ENCODE data around the gene STARD7. TPM values are rescaled to one million over a fixed set of nuclear protein-coding genes. Genes with fewer than 3 reads are reported as not detected.

The STARD7 gene
- total and polyA plus RNA-seq, 10 of the 15 experiments (the other 5 are each of a cell fraction or from before 2014, with no cell fraction given) = 85.4 to 237 (median 153) TPM

DNA sequence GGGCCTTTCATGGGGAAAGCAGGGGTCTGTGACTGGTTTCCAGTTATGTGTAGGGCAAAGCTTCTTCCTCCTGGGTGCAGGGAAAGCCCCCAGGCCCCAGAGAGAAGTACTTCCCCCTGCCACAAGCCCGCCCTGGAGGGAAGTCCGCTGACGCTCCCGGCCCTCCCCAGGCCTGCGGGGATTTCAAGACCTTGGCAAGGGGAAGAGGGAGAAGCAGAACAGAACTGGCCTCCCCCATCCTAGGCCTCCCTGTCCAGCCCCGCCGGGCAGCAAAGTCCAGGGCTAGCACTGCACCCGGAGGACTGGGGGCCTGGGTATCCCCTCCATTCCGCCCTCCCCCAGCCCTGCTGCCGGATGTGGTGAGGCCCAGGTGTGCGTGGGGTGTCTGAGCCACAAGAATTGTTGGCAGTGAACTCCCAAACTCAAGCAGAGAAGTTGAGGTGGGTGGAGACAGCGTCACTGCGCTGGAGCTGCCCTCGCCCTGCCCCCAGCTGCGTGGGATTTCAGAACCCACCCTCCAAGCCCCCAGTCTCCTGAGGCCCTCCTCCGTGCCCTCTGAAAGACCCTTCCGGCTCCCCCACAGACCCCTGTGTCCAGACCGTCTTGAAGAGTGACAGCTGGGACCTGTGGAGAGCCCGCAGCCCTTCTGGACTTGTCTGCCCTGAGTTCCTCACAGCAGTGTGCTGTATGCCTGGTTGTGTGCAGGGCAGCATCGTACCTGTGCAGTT, 62.3 kb downstream of the STARD7 start (continued):
- TF ChIP-seq ASH2L (IDR thresholded peaks at IDR 0.05; ENCODE audit: borderline replicate concordance, low read depth) = no peak
- no peak for TF ChIP-seq SUPT20H (IDR thresholded peaks at IDR 0.05; ENCODE audit: borderline replicate concordance, control insufficient read depth, low read depth, low read length)
- TF ChIP-seq MTA2 (IDR thresholded peaks at IDR 0.05; ENCODE audit: low read depth) = peak; percentile 86
- no peak for TF ChIP-seq MYB (IDR thresholded peaks at IDR 0.05; ENCODE audit: borderline replicate concordance, low read depth, low read length)
- TF ChIP-seq ESRRA (IDR thresholded peaks at IDR 0.05; ENCODE audit: low read length) = peak; percentile 61; the same call in 1 of the 2 replicates
- peak; percentile 83; the same call in 1 of the 2 replicates for TF ChIP-seq SPI1 (IDR thresholded peaks at IDR 0.05; ENCODE audit: borderline replicate concordance, insufficient read depth, low read depth, low read length)
- TF ChIP-seq BHLHE40 (IDR thresholded peaks at IDR 0.05; ENCODE audit: borderline replicate concordance in 1 of 2, low read depth in 2 of 2, low read length in 1 of 2) = peak; percentile 80 to 90
- no peak for TF ChIP-seq ZNF274 (IDR thresholded peaks at IDR 0.05; ENCODE audit: insufficient read depth, insufficient read length)
- no peak for TF ChIP-seq ZZZ3 (IDR thresholded peaks at IDR 0.05; ENCODE audit: control insufficient read depth, insufficient read length, low read depth)
- TF ChIP-seq, protein P1, sequence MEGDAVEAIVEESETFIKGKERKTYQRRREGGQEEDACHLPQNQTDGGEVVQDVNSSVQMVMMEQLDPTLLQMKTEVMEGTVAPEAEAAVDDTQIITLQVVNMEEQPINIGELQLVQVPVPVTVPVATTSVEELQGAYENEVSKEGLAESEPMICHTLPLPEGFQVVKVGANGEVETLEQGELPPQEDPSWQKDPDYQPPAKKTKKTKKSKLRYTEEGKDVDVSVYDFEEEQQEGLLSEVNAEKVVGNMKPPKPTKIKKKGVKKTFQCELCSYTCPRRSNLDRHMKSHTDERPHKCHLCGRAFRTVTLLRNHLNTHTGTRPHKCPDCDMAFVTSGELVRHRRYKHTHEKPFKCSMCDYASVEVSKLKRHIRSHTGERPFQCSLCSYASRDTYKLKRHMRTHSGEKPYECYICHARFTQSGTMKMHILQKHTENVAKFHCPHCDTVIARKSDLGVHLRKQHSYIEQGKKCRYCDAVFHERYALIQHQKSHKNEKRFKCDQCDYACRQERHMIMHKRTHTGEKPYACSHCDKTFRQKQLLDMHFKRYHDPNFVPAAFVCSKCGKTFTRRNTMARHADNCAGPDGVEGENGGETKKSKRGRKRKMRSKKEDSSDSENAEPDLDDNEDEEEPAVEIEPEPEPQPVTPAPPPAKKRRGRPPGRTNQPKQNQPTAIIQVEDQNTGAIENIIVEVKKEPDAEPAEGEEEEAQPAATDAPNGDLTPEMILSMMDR (IDR thresholded peaks at IDR 0.05 in 2 of 3, conservative IDR thresholded peaks at IDR 0.05 in 1 of 3; ENCODE audit: control insufficient read depth in 2 of 3, extremely low read depth in 1 of 3, insufficient read depth in 1 of 3, low read depth in 3 of 3, low read length in 3 of 3) = no peak
- TF ChIP-seq, protein P2, sequence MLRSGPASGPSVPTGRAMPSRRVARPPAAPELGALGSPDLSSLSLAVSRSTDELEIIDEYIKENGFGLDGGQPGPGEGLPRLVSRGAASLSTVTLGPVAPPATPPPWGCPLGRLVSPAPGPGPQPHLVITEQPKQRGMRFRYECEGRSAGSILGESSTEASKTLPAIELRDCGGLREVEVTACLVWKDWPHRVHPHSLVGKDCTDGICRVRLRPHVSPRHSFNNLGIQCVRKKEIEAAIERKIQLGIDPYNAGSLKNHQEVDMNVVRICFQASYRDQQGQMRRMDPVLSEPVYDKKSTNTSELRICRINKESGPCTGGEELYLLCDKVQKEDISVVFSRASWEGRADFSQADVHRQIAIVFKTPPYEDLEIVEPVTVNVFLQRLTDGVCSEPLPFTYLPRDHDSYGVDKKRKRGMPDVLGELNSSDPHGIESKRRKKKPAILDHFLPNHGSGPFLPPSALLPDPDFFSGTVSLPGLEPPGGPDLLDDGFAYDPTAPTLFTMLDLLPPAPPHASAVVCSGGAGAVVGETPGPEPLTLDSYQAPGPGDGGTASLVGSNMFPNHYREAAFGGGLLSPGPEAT (IDR thresholded peaks at IDR 0.05; ENCODE audit: low read depth) = peak; percentile 97
- TF ChIP-seq NR2C2 (IDR thresholded peaks at IDR 0.05; ENCODE audit: borderline replicate concordance, control insufficient read depth, insufficient read length, low read depth) = no peak
- peak; percentile 98 for TF ChIP-seq RELA (IDR thresholded peaks at IDR 0.05; ENCODE audit: borderline replicate concordance, partially characterized antibody)
- TF ChIP-seq EED (IDR thresholded peaks at IDR 0.05; ENCODE audit: low read depth) = peak; percentile 95
- no peak for TF ChIP-seq MTA3 (IDR thresholded peaks at IDR 0.05; ENCODE audit: borderline replicate concordance, low read length)
- TF ChIP-seq, protein P3, sequence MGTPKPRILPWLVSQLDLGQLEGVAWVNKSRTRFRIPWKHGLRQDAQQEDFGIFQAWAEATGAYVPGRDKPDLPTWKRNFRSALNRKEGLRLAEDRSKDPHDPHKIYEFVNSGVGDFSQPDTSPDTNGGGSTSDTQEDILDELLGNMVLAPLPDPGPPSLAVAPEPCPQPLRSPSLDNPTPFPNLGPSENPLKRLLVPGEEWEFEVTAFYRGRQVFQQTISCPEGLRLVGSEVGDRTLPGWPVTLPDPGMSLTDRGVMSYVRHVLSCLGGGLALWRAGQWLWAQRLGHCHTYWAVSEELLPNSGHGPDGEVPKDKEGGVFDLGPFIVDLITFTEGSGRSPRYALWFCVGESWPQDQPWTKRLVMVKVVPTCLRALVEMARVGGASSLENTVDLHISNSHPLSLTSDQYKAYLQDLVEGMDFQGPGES (IDR thresholded peaks at IDR 0.05) = no peak
- TF ChIP-seq MLLT1 (IDR thresholded peaks at IDR 0.05) = peak; percentile 93
- no peak for TF ChIP-seq NFYB (IDR thresholded peaks at IDR 0.05; ENCODE audit: insufficient read depth, low read depth, low read length)
- TF ChIP-seq SREBF2 (IDR thresholded peaks at IDR 0.05; ENCODE audit: low read length) = no peak
- TF ChIP-seq HDAC2 (IDR thresholded peaks at IDR 0.05) = no peak
- peak; percentile 87 to 93 for TF ChIP-seq EP300 (IDR thresholded peaks at IDR 0.05; ENCODE audit: borderline replicate concordance in 1 of 2, control insufficient read depth in 1 of 2, low read depth in 2 of 2, low read length in 2 of 2)
- peak; percentile 98 for TF ChIP-seq IKZF1 (conservative IDR thresholded peaks at IDR 0.05)
- TF ChIP-seq ZSCAN29 (IDR thresholded peaks at IDR 0.05) = no peak
- TF ChIP-seq ZNF24 (IDR thresholded peaks at IDR 0.05) = peak; percentile 25; the same call in 1 of the 2 replicates

Data from GM12878 (cell line).